Stomach (tissue), 9 donors: ENCODE results near the gene TBX2. TPM values are rescaled to one million over a fixed set of nuclear protein-coding genes. Genes with fewer than 3 reads are reported as not detected.

Experiments
- DNase-seq, 2 donors: peaks; one replicate each; pipeline versions ENCODE4 v3.0.0 to v3.0.0-alpha.2; 2013 to 2019
- H3K27ac ChIP-seq, 5 donors: fragments of 200-600 bp in 4 of 5; sonication (generic) in 4 of 5; one replicate each; pipeline ENCODE4 v1.5.1; 2013 to 2019; ENCODE audit warnings: mild to moderate bottlenecking in 1 of 5, moderate library complexity in 1 of 5
- H3K27me3 ChIP-seq, 3 donors: fragments of 200-600 bp; sonication (generic); one replicate each; pipeline ENCODE4 v1.5.1; 2017 to 2019; ENCODE audit warnings: mixed run types in 1 of 3
- H3K36me3 ChIP-seq, 4 donors: fragments of 200-600 bp; sonication (generic); 1 replicate in 3 of 4; 2 replicates in 1 of 4; pipeline ENCODE4 v1.5.1; 2016 to 2019
- H3K4me1 ChIP-seq, 4 donors: fragments of 200-600 bp; sonication (generic); one replicate each; pipeline ENCODE4 v1.5.1; 2016 to 2019
- H3K4me3 ChIP-seq, 4 donors: fragments of 200-600 bp; sonication (generic) in 3 of 4; one replicate each; pipeline ENCODE4 v1.5.1; 2016 to 2019; ENCODE audit warnings: mild to moderate bottlenecking in 1 of 4
- H3K9me3 ChIP-seq, 4 donors: fragments of 200-600 bp; sonication (generic); one replicate each; pipeline ENCODE4 v1.5.1; 2016 to 2019
- CTCF ChIP-seq, 7 experiments: fragments of 450-650 bp in 4 of 7; fragments of 200-600 bp in 3 of 7; sonication (generic) in 3 of 7; IDR thresholded peaks; one replicate each; pipeline ENCODE4 v1.5.1; 2016 to 2019; ENCODE audit warnings: antibody characterized with exemption in 7 of 7, control low read depth in 2 of 7, mild to moderate bottlenecking in 1 of 7
- EP300 ChIP-seq: sonication (generic); formaldehyde crosslinking; IDR thresholded peaks from one replicate; pipeline ENCODE4 v1.6.1; 2017; ENCODE audit warnings: antibody characterized with exemption
- POLR2A ChIP-seq, 4 donors: fragments of 450-650 bp; IDR thresholded peaks; one replicate each; pipeline ENCODE4 v1.6.1; 2016; ENCODE audit warnings: antibody characterized with exemption in 4 of 4, control low read depth in 2 of 4, mild to moderate bottlenecking in 1 of 4, moderate library complexity in 1 of 4
- POLR2AphosphoS5 ChIP-seq, 3 donors: sonication (generic); formaldehyde crosslinking; IDR thresholded peaks; one replicate each; pipeline ENCODE4 v1.6.1; 2016; ENCODE audit warnings: antibody characterized with exemption in 3 of 3
- WGBS, 5 donors: extraction: QIAGEN DNeasy Blood & Tissue Kit in 3 of 5; methylation state at CpG; one replicate each; pipeline versions ENCODE4 v1.1.5 to v1.1.7; 2013 to 2018; 5-methylcytosine and 5-hydroxymethylcytosine counted together
- intact Hi-C: fragments of 100-400 bp; cut with DNase I; formaldehyde crosslinking; loops from one replicate; pipeline ENCODE4 v1.15.1; 2023; ENCODE audit warnings: low total_unique reads
- polyA plus RNA-seq, 3 donors: library from polyadenylated mRNA; stranded (reverse); fragments of 200-250 nt; gene quantifications; one replicate each; pipeline ENCODE4 v1.2.3, GENCODE V29; 2013
- total RNA-seq, 5 donors: library from RNA; depleted of rRNA; stranded (reverse); fragments of >200 nt; gene quantifications; one replicate each; pipeline versions ENCODE4 v1.1.0 to v1.2.3, GENCODE V29; 2014 to 2016
- donor health status: healthy with polysubstance abuse.
- donor health status: Bipolar disorder and iron deficiency.
- donor health status: healthy.

TBX2 gene
- total and polyA plus RNA-seq, 8 donors: 0.58 to 31.6 (median 22.1) TPM

- Histone ChIP-seq H3K27me3 (no peaks in the 10 kb centered on the region), H3K9me3 (no peaks in the 10 kb centered on the region), H3K4me3 (no peak overlapping the region), H3K36me3 (peaks cover 0 to 16% (median 9%) of the 10 kb centered on the region in 4 donors), H3K27ac (no peak overlapping the region), H3K4me1 (peaks cover 0 to 13% (median 0%) of the 10 kb centered on the region in 4 donors)
- TF ChIP-seq POLR2A (IDR thresholded peaks at IDR 0.05) (no peak), CTCF (IDR thresholded peaks at IDR 0.05) (no peak)
- intact Hi-C loops: no loop called here
- no peak for DNase-seq
- WGBS, 5 donors: 91 to 97% (median 94%) methylated on average over 19 to 27 of the region's 27 CpGs
Measured at GRCh38 chr17:61368049-61368831, 31.4 kb upstream of the TBX2 start.

GRCh38 chr17:61368832-61369450, 30.7 kb upstream of the TBX2 start:
- intact Hi-C loops: no loop called here
- WGBS, 5 donors: 84 to 99% (median 96%) methylated on average over 6 to 7 of the region's 7 CpGs
- TF ChIP-seq POLR2AphosphoS5 (IDR thresholded peaks at IDR 0.05): no peak
- no peak for TF ChIP-seq EP300
- no peak for TF ChIP-seq POLR2A (IDR thresholded peaks at IDR 0.05)
- no peak for TF ChIP-seq CTCF (IDR thresholded peaks at IDR 0.05)
- Histone ChIP-seq H3K4me1 (peaks cover 0 to 13% (median 0%) of the 10 kb centered on the region in 4 donors), H3K36me3 (peaks cover 0 to 16% (median 9%) of the 10 kb centered on the region in 4 donors), H3K27me3 (no peaks in the 10 kb centered on the region), H3K9me3 (no peaks in the 10 kb centered on the region), H3K4me3 (no peak overlapping the region), H3K27ac (no peak overlapping the region)
- no peak for DNase-seq

GRCh38 chr17:61369751-61370150, 29.9 kb upstream of the TBX2 start:
- WGBS, 5 donors: 91 to 96% (median 95%) methylated on average over 10 of the region's 10 CpGs
- Histone ChIP-seq H3K27me3 (no peaks in the 10 kb centered on the region), H3K4me1 (peaks cover 0 to 13% (median 0%) of the 10 kb centered on the region in 4 donors), H3K4me3 (no peak overlapping the region), H3K36me3 (peaks cover 0 to 16% (median 9%) of the 10 kb centered on the region in 4 donors), H3K27ac (no peak overlapping the region), H3K9me3 (no peaks in the 10 kb centered on the region)
- intact Hi-C loops: no loop called here
- TF ChIP-seq POLR2A (IDR thresholded peaks at IDR 0.05): no peak
- no peak for TF ChIP-seq EP300
- no peak for TF ChIP-seq CTCF (IDR thresholded peaks at IDR 0.05)
- TF ChIP-seq POLR2AphosphoS5 (IDR thresholded peaks at IDR 0.05): no peak
- DNase-seq: no peak

- H3K27ac ChIP-seq: no peak overlapping the region
- 94 to 100% (median 97%) methylated on average over 1 of the region's 1 CpG for WGBS, 5 donors
- H3K27me3 ChIP-seq: no peaks in the 10 kb centered on the region
- H3K36me3 ChIP-seq: peaks cover 0 to 16% (median 9%) of the 10 kb centered on the region in 4 donors
- no peaks in the 10 kb centered on the region for H3K9me3 ChIP-seq
- TF ChIP-seq POLR2AphosphoS5 (IDR thresholded peaks at IDR 0.05) (no peak), CTCF (IDR thresholded peaks at IDR 0.05) (no peak), POLR2A (IDR thresholded peaks at IDR 0.05) (no peak), EP300 (no peak)
- no peak overlapping the region for H3K4me3 ChIP-seq
- no peak for DNase-seq
- intact Hi-C loops: no loop called here
- H3K4me1 ChIP-seq: peaks cover 0 to 13% (median 0%) of the 10 kb centered on the region in 4 donors
Measured at GRCh38 chr17:61371179-61371578, 28.5 kb upstream of the TBX2 start.
